HepG2 (cell line): Measurements from ENCODE around the gene ORMDL3. TPM values are rescaled to one million over a fixed set of nuclear protein-coding genes. Genes with fewer than 3 reads are reported as not detected.

Experiments used
- AFF4 ChIP-seq: sonication (generic); formaldehyde crosslinking; IDR thresholded peaks from 2 replicates; pipeline ENCODE4 v1.4.0; 2020; ENCODE audit warnings: missing genetic modification reagents
- CEBPB ChIP-seq: IDR thresholded peaks from 2 replicates; pipeline ENCODE4 v1.6.1; 2011; ENCODE audit warnings: low read depth, low read length, improper control_type of control experiment, borderline replicate concordance
- DDIT3 ChIP-seq: sonication (generic); formaldehyde crosslinking; IDR thresholded peaks from 2 replicates; pipeline ENCODE4 v1.4.0; 2020; ENCODE audit warnings: mild to moderate bottlenecking, missing genetic modification reagents
- HIVEP1 ChIP-seq: sonication (generic); formaldehyde crosslinking; IDR thresholded peaks from 2 replicates; pipeline ENCODE4 v1.4.0; 2020; ENCODE audit warnings: mild to moderate bottlenecking, missing genetic modification reagents
- HOXA3 ChIP-seq: sonication (generic); formaldehyde crosslinking; IDR thresholded peaks from 2 replicates; pipeline ENCODE4 v1.5.0; 2020; ENCODE audit warnings: missing genetic modification reagents
- KLF16 ChIP-seq, 2 experiments: sonication (generic) in 1 of 2; formaldehyde crosslinking in 1 of 2; IDR thresholded peaks; 2 replicates each; pipeline versions ENCODE4 v1.6.1 to v1.8.0; 2016 to 2023; ENCODE audit warnings: missing genetic modification reagents in 2 of 2, missing compliant biosample characterization in 1 of 2
- MAX ChIP-seq: IDR thresholded peaks from 2 replicates; pipeline ENCODE4 v1.6.1; 2012; ENCODE audit warnings: inconsistent platforms
- NR1H2 ChIP-seq: sonication (generic); formaldehyde crosslinking; IDR thresholded peaks from 2 replicates; pipeline ENCODE4 v1.8.1; 2022; ENCODE audit warnings: low read depth, missing genetic modification reagents, borderline replicate concordance
- SNRNP70 ChIP-seq: fragments of 200-400 bp; formaldehyde crosslinking; IDR thresholded peaks from 2 replicates; pipeline ENCODE4 v1.6.1; 2017; ENCODE audit warnings: mild to moderate bottlenecking, low read depth, low read length, moderate library complexity
- TSC22D2 ChIP-seq: sonication (generic); formaldehyde crosslinking; IDR thresholded peaks from 2 replicates; pipeline ENCODE4 v1.5.1; 2020; ENCODE audit warnings: missing genetic modification reagents, mild to moderate bottlenecking, borderline replicate concordance
- ZBTB46 ChIP-seq: sonication (generic); formaldehyde crosslinking; IDR thresholded peaks from 2 replicates; pipeline ENCODE4 v1.4.0; 2020; ENCODE audit warnings: mild to moderate bottlenecking, missing genetic modification reagents, borderline replicate concordance
- ZNF263 ChIP-seq: sonication (generic); formaldehyde crosslinking; IDR thresholded peaks from 2 replicates; pipeline ENCODE4 v1.4.0; 2020; ENCODE audit warnings: missing genetic modification reagents
- ZNF274 ChIP-seq: sonication (generic); formaldehyde crosslinking; IDR thresholded peaks from 2 replicates; pipeline ENCODE4 v1.5.1; 2020; ENCODE audit warnings: mild to moderate bottlenecking, missing genetic modification reagents
- ZNF556 ChIP-seq: sonication (generic); formaldehyde crosslinking; IDR thresholded peaks from 2 replicates; pipeline ENCODE4 v1.4.0; 2020; ENCODE audit warnings: mild to moderate bottlenecking, missing genetic modification reagents, borderline replicate concordance
- ZNF597 ChIP-seq: sonication (generic); formaldehyde crosslinking; IDR thresholded peaks from 2 replicates; pipeline ENCODE4 v1.5.0; 2020; ENCODE audit warnings: missing genetic modification reagents
- ZNF672 ChIP-seq: sonication (generic); formaldehyde crosslinking; IDR thresholded peaks from 2 replicates; pipeline ENCODE4 v1.8.1; 2022; ENCODE audit warnings: missing genetic modification reagents
- ZNF704 ChIP-seq: sonication (generic); formaldehyde crosslinking; IDR thresholded peaks from 2 replicates; pipeline ENCODE4 v1.8.1; 2023; ENCODE audit warnings: mild to moderate bottlenecking, inconsistent platforms, moderate library complexity, missing genetic modification reagents, borderline replicate concordance
- ZSCAN25 ChIP-seq: sonication (generic); formaldehyde crosslinking; IDR thresholded peaks from 2 replicates; pipeline ENCODE4 v1.8.0; 2022; ENCODE audit warnings: mild to moderate bottlenecking, missing genetic modification reagents
- polyA plus RNA-seq, 8 experiments: library from polyadenylated mRNA; depleted of rRNA in 3 of 8; stranded (reverse) in 7 of 8; unstranded in 1 of 8; fragments of >200 nt; fragmentation: Illumina TruSeq in 4 of 8; extraction: Trizol in 4 of 8; gene quantifications; 2 replicates each; pipeline versions ENCODE4 v1.2.1 to v1.2.3, GENCODE V29; 2011 to 2016; ENCODE audit warnings: low read depth in 4 of 8, missing spikeins in 1 of 8, mixed read lengths in 1 of 8; ENCODE audit not compliant: insufficient read depth in 1 of 8
- total RNA-seq, 5 experiments: library from RNA; depleted of rRNA; stranded (reverse); fragments of >200 nt; fragmentation: Illumina TruSeq; extraction: Trizol; gene quantifications; 2 replicates each; pipeline ENCODE4 v1.2.3, GENCODE V29; 2016; ENCODE audit warnings: low read depth in 1 of 5

ORMDL3 gene
- total and polyA plus RNA-seq, 2 of the 13 experiments (the other 11 are each of a cell fraction or from before 2014, with no cell fraction given) = 181 to 384 TPM

GRCh38 chr17:39951924-39952679, 24.7 kb upstream of the ORMDL3 start (continued):
- TF ChIP-seq ZBTB46 (no peak), ZNF556 (no peak), KLF16 (CRISPR knock-in tag; IDR thresholded peaks at IDR 0.05) (no peak), ZNF597 (CRISPR knock-in tag) (no peak), ZNF672 (CRISPR knock-in tag) (no peak), CEBPB (no peak), HOXA3 (CRISPR knock-in tag) (peak; percentile 54), DDIT3 (CRISPR knock-in tag) (no peak), ZNF704 (CRISPR knock-in tag) (no peak; the same call in 1 of the 2 replicates), HIVEP1 (no peak; the same call in 1 of the 2 replicates), MAX (peak; percentile 14; the same call in 1 of the 2 replicates), AFF4 (no peak), TSC22D2 (CRISPR knock-in tag) (no peak), ZSCAN25 (no peak), NR1H2 (CRISPR knock-in tag) (no peak; the same call in 1 of the 2 replicates), ZNF263 (no peak), ZNF274 (CRISPR knock-in tag) (peak; percentile 64; the same call in 1 of the 2 replicates), SNRNP70 (no peak)
